DMS53 treated with DMSO at 0.1 percent for 48 hours (cell line): ENCODE results near the gene PHC2.

Experiments used
- DNase-seq: peaks from one replicate; lab custom pipeline; 2025; ENCODE audit not compliant: unreplicated experiment; lab: John Stamatoyannopoulos, UW

PHC2 gene

DNA sequence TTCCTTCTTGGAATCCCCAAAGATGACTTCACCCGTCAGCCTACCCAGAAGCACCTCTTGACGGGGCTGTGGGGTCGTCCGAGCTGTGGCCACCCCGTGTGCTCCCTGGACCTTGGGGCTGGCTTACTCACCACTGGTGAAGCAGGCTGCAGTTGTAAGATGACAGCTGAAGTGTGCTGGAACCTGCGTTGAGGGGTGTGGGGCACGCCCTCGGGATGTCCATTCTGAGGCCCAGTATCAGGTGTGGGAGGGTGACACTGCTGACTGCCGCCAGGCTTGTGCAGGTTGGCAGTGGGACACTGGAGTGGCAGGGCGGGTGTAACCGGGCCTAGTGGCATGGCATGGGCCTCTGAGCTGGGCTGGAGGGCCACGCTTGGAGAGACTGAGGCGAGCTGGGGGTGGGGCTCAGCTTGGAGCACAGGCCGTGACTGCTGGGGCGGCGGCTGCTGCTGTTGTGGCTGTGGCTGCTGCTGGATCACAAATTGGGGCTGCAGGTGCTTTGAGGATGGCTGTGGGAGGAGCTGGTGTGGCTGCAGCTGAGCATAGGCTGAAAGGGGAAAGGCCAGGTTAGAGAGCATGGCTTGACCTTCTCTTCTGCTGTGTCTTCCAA lies 76.1 kb downstream of the PHC2 start:
- no peak for DNase-seq

DNA sequence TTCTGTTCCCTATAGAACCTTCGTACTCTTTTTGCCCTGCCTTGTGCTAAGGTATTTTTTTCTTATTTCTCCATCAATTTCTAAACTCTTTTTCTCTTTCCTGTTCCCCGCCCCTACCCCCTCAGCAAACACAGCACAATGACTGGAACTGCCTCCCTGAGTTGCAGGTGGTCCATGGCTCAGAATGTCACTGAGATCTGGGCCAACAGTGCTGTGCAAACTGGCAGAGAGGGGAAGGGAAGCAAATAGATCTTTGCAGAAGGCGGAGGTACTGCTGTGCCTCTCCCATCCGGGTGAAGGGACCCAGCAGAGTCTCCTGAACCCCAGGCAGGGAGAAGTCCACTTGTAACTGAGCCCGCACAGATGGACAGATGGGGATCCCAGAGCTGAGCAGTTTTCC lies 77.4 kb downstream of the PHC2 start:
- DNase-seq, result no peak

DNA sequence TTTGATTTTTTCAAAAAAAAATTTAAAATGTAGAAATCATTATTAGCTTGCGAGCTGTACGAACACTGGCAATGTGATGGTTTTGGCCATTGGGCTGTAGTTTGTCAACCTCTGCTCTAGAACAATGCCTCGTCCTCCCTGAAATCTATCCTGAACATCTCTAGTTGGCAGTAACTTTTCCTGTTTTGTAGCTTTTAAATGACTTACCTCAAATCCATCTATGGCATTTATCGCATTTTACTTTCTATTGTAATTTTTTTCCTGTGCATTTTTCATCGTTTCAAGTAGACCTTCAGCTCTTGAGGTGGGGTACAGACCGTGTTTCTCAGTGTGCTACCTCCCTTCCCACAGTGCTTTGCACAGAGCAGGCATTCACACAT lies 79.6 kb downstream of the PHC2 start:
- no peak for DNase-seq

DNA sequence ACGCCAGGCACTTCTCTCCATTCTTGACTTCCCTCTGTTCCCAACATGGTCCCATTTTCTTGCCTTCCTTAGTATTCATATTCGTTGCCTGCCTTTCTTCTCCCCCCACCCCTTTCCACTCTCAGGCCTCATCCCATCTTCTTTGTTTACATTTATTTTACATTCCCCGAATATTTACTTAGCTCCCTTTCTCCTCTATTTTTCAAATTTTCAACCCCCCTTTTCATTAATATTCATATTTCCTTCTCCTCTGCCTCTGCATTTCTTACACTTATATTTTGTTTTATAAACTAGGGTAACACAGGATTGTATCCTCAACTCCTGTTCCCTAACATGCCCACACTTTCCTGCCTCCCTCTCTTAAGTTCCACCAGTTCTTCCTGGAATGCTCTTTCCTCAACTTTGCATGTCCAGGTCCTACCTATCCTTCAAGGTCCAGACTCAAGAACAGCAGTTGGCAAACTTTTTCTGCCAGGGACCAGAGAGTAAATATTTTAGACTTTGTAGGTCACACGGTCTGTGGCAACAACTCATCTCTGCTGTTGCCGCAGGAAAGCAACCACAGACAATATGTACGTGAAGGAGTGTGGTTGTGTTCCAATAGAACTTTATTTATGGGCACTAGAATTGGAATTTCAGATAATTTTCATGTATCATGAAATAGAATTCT lies 80.1 kb downstream of the PHC2 start:
- DNase-seq, result no peak

DNA sequence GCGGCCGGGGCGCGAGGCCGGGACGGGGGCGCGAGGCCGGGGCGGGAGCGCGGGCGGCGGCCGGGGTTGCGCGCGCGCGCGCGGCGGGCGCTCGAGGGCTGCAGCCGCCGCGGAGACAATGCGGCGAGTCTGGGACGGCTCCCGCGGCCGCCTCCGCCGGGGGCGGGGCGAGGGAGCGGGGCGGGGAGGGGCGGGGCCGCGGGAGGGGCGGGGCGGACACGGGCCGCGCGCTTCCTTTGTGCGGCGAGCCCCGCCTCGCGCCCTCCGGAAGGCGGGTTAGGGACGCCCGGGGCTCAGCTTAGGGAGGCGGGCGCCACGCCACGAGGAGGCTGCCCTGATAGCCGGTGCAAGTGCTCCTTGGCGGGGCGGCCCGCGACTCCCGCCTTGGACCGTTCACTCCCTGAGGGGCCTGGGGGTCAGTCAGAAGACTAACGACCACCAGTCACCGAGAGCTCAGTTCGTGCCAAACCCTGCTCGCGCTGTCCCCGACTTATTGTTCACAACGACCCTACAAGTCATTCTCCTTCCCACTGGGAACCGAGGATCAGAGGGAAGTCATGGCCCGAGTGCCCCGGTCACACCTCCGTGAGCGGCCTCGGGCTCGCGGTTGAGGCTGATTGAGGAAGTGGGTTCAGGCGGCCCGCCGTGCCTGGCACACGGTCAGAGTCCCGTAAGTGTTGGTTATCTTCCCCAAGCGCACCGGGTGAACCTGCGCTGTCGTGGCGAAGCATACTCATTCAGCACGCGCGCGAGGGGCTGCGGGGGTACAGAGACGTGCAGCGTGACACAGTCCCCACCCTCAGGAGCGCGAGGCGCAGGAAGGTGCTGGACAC lies 80.9 kb downstream of the PHC2 start:
- peak; percentile 74 for DNase-seq

DNA sequence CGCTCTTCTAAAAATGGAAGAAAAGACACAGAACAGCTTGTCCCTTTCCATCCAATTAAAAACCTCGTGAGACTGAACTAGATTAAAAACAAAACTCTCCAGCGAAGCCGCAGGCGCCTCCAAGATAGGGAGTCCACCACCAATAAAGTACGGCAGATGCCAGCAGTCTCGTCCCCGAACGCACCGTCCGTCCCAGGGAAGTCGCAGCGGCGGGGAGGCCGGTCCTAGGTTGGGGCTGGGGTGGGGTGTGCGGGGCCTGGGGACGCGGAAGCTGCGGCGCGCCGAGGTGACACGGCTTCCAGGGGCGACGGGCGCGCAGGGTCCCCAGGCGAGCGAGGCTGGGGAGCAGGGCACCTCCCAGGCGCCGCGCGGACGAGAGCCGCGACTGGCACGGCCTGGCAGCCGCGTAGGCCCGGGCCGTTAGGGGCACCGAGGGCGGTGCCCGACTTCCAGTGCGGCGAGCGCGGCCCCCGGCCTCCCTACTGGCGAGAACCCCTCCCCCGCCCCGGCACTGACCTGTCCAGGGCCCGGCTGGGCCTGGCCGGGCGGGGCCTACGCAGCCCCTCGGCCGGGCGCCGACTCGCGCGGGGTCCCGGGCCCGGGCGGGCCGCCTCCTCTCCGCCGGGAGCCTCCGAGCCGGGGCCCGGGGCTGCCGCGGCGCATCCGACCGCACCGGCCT lies 81.7 kb downstream of the PHC2 start:
- DNase-seq, result no peak

DNA sequence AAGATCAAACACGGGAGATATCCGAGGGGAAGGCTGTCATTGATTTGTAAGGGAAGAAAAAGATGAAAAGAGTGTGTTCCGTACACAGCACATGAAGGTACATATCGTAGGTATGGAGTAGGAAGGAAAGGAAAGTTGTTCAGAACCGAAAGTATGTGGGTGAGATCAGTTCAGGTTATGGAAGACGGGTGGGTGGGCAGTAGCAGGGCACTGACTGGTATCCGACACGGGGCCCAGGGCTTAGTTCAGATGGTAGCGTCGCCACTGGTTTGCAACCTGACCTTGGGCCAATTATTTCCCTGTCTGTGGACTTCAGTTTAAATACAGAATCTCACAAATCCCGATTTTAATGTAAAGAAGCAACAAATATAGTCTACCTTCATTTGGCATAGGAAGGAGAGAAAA lies 82.2 kb downstream of the PHC2 start:
- no peak for DNase-seq

DNA sequence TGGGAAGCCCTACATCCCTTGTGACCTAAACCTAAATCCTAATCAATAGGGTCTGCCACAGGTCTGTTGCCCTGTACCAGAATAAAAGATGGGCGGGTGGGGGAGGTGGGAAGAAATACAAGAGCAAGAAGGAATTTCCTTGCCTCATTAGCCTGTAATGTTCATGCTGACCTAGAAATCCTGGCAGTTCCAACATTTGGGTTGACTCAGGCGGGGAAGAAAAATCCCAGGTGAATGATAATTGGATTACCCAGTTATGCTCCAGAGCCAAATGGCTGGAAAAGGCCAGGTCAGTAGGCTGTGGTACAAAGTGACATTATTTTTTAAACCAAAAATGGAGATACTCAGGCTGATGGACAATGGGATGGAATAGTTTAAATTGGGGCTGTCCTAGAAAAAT lies 82.7 kb downstream of the PHC2 start:
- no peak for DNase-seq

DNA sequence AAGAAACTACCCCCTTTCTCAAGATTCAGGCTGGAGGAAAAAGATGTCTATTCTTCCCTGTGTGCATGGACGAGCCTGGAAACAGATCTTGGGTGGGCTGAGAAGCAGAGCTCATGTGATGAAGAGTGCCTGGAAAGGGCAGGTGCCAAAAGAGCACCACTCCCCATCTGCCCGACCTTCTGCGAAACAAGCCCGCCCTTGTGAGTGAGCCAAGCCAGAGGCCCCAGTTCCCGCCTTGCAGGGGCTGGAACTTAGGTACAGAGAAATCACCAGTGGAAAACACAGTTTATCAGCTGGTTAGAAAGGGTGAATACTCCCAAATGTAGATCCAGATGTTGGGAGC lies 83.3 kb downstream of the PHC2 start:
- DNase-seq, result no peak

DNA sequence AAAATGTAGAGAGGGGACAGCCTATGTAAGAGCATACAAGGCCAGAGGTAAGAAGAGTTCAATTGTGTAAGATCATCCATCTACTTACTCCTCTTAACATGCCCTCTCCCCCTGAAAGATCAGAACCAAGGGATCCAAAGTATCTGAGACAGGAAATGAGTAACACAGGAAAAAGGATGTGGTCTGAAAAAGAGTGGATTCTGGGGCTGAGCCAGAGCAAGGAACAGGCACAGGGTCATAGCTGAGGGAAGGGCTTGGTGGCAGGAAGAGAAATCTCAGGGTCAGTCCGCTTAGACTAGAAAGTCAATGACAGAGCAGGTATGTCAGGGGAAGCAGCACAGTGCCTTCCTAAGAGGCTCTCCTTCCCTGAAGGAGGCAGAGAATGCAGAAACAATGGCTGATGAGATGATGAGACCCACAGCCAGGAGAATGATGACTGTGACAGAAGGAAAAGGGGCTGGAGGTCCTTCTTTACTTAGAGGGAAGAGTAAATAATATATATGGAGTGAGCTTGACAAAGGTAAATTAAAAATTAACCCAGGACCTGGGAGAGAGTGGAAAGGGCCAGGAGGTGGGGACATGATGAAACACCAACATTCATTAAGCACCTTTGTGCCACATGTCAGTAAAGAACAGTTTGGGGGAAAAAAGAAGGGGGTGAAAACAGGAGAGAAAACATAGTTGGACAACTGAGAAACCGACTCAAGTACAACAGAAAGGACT lies 83.8 kb downstream of the PHC2 start:
- peak; percentile 87 for DNase-seq

DNA sequence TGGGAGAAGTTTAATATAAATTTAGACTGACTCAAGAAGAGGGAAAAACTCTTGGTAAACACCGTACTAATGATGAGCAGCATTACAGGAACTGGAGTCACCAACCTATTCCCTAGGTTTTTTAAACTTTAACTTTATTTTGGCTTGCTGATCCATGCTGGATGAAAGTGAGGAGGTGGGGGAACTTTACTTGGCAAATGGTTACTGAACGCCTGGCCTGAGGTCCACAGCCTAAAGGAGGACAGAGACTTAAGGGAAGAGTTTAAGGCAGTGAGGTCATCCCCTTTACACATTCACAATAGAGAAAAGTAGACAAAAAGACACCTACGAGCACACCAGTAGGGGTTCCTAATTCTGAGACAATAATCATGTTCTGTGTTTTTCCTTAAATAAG lies 84.4 kb downstream of the PHC2 start:
- DNase-seq, result no peak

DNA sequence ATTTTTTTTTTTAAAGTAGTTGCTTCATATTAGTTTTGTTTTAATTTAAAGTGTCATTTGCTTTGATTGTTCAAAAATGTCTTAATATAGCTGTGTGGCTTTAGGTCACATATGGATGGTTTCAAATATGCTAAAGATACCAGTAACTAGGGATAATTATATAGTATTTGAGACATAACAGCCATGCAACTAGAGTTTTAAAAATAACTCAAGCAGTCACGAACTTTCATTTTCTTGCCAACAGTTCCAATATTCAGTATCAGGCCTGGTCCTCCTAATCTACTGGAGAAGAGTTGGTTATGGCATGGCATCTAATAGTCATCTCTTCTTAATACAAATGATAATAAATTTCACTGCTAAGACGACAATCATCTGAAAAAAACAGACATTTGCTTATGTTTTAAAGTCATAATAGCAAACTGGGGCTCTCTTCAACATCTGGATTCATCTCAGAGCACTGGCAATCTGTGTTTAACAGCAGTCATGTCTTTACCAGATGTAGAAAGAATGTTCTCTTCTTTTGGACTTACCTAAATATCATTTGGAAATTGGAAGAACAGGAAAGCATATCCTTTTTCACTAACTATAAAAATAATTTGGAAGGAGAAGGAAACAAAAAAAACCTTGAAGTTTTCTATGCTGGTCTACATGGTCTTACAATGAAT lies 85.9 kb downstream of the PHC2 start:
- no peak for DNase-seq

DNA sequence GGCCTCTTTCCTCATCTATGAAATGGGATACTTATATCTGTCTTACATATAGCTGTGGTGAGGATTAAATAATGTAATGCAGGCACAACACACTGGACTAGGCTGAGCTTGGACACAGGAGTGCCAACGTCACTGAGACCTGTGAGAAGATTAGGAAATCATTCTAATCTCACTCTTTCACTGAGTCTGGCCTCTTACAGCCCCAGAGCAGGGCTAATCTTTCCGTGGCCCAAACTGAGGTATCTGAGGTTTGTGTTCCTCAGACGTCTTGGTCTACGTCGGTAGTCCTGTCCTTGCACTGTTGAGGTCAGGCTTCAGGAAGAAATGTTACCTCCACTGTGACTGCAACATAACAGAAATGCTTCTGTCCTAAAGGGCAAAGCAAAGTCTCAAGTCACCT lies 87.4 kb downstream of the PHC2 start:
- no peak for DNase-seq

DNA sequence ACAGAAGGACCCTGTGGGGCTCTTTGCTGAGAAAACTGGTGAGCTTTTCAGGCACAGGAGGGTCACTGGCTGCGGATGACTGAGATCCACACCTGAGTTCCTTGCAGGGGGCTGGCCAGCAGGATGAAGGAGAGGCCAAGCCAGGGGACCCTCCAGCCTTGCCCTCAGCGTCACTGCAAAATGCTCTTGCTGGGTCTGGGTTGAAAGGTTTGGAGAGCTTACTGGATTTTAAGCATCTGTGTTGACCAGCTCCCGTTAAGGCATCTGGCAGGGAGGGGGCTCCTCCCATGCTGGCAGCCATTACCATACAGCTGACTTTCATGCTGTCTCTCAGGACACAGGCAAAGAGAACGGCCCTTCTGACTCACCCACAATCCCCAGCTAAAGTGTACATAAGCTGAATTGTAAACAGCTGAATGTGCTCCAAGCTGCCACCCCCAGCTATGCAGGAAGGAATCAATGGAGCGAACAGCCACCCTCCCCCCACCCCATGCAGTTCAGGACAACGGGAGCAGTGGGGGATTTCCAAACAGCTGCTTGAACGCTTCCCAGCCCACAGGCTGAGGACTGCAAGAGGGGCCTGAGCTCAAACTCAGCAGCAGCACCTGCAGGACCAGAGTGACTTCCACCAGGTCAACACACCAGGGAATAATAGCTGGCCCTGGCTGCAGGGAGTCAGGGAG lies 88.7 kb downstream of the PHC2 start:
- DNase-seq, result peak; percentile 98

DNA sequence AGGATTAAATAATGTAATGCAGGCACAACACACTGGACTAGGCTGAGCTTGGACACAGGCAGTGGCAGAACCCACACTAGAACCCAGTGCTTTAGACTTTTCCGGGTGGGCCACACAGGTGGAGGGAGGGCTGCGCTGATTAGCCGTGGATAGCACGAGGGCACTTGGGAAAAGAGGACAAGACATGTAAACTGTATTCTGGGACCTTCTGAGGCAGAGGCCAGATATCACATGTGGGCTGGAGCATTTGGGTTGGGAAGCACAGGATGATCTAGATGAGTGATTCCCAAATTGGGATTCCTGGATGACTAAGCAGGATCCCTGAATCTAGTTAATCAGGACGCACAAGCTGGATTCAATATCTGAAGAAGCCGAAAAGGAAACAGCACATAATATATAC lies 89.7 kb downstream of the PHC2 start:
- DNase-seq, result no peak

DNA sequence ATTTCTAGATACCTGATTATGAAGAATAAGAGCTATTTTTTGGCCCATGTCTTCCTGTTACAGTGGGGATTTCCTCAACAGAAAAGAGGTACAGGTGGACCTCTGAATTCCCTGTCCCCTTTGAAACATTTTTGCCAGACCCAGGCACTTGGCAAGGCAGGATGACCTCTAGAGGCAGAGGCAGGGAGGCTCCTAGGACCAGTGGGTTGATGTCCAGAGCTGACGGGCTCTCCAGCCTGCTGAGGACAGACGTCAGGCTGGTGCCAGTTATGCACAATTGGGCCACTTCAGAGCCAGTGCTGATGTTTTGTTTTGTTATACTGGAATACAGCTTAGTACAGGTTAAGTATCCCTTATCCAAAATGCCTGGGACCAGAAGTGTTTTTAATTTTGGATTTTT lies 91.5 kb downstream of the PHC2 start:
- no peak for DNase-seq

DNA sequence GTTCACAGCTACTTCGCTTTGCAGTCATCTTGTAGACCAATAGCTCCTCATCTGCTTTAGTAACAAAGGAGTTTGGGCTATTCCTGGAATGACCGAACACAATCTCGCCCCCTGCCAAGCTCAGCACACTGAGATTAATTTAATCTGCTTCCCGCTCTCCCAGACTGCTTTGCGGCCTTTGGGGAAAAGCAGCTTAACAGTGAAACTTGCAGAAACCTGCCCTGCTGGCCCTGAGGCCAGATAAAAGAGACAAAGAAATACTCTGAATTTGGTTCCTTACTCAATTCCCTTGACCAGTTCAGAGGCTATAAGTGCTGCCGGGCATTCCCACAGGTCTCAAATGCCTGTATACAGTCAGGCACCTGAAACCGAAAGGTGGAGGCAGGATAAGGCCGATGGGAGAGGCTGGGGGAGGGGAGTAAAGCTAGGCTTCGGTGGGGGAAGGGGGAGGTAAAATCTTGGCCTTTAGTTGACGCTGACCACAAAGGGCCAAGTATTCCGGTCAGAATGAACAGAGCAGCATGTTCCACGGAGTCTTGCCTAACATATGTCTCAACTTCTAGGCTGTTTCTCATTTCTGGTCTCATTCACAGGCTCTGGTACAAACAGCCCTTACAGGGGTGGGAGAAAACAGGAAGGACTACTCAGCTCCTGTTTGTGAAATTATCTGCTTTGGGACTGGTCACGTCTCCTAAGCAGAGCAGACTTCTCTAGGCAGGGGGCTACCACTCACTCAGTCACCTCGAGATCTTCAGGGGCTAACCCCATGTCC lies 92.3 kb downstream of the PHC2 start:
- DNase-seq, result no peak

DNA sequence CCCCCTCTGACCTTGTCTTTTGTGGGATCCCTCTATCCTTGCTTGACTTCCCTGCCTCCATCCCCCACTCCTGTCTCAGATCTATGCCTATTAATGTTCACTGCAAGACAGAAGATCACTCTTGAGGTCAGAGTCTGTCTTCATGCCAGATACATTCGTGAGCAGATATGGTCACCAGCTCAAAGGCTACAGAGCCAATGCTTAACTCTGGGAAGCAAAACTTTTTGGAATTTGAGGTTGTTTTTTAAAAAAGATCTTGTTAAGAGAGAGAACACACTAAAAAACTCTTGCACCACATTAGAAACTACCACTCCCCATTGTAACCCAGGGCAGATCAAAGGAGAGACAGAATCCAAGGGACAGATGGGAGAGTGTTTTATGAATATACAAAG lies 92.9 kb downstream of the PHC2 start:
- DNase-seq, result no peak

DNA sequence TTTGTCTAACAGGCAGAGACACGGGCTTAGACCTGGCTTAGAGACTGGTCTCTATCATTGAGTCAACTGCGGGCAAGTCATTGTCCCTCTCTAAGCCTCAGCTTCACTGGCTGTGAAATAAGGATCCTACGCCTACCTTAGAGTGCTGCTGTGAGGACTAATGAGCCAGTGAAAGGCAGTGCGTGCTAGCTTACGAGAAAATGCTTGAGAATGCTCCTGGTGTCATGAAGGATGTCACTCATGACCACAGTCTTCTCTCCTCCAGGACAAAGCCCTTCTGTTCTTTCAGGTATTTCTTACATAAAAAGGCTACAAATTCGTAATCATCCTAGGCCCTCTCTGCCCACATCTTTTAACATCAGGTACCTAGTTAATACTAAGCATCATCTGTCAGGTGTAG lies 93.5 kb downstream of the PHC2 start:
- DNase-seq, result no peak
